Measurements from ENCODE around the gene LRP2.
"Not testable (repeated sequence)": the region's sequence is repeated elsewhere in the genome, so short reads cannot be mapped to it uniquely, and the experiment has no call there.

LRP2 gene

DNA sequence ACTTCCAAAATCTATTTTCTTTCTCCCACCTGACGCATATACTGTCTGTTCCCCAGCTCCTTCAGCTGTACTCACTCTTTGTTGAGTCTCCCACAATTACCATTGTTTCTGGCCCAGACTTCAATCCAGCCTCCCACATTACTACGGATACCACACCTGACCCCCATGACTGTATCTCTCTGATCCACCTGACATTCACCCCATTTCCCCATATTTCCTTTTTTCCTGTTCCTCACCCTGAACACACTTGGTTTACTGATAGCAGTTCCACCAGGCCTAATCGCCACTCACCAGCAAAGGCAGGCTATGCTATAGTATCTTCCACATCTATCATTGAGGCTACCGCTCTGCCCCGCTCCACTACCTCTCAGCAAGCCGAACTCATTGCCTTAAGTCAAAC, 228.1 kb downstream of the LRP2 start:
- H3K27ac ChIP-seq (ENCODE audit: low read length); H3K9me3 ChIP-seq (ENCODE audit: control insufficient read depth, low read depth, low read length); H3K36me3 ChIP-seq (ENCODE audit: control insufficient read depth, low read depth, low read length); H3K27me3 ChIP-seq (ENCODE audit: control insufficient read depth, insufficient read depth, low read length); H3K9ac ChIP-seq (ENCODE audit: low read length); H3K4me3 ChIP-seq (ENCODE audit: low read length); H3K4me1 ChIP-seq (ENCODE audit: control insufficient read depth, low read depth, low read length): not testable (repeated sequence)

DNA sequence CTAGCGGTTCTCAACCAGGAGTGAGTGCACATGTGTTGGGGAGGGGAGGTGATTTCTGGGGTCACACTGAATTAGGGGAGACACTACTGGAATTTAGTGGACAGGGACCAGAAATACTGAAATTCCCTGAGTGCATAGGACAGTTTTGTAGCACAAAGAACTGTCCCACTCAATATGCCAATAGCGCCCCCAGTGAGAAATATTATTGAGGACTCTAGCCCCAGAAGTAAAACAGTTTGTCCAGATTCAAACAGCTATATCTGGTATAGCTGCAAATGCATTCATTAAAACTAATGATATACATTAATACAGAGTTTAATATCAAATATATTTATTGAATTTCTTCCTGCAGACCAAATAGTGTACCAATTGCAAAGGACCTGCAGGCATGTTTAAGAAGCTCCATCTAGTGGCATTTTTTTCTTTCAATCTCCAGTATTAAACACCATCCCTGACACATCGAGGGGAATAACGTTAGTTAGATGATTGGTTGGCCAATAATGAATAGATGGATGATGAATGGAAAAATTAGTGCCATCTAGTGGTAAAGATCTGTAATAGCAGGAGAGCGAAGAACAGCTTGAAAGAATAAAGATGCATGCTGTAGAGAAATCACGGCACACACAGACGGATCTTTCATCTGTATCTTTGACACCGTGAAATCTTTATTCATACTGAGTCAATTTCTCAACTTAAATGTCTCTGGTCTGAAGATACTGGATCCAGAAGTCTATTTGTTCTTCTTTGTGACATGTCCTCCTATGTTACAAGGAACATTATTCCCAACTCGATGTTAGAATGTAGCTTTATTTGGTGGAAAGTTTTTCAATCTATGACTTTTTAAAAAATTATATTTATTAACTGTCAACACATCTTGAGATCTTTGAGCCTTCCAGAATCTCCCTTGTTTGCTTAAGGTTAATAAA, 230.5 kb downstream of the LRP2 start:
- H3K9me3 ChIP-seq (ENCODE audit: control insufficient read depth, low read depth, low read length) = no peaks in the 10 kb centered on the region
- no peaks in the 10 kb centered on the region for H3K27me3 ChIP-seq (ENCODE audit: control insufficient read depth, insufficient read depth, low read length)
- H3K27ac ChIP-seq (ENCODE audit: low read length) = no peak overlapping the region
- no peaks in the 10 kb centered on the region for H3K4me1 ChIP-seq (ENCODE audit: control insufficient read depth, low read depth, low read length)
- no peak overlapping the region for H3K9ac ChIP-seq (ENCODE audit: low read length)
- H3K4me3 ChIP-seq (ENCODE audit: low read length) = no peak overlapping the region
- H3K36me3 ChIP-seq (ENCODE audit: control insufficient read depth, low read depth, low read length) = no peaks in the 10 kb centered on the region

GRCh38 chr2:169129703-169130243, 232.6 kb downstream of the LRP2 start:
- no peaks in the 10 kb centered on the region for H3K9me3 ChIP-seq (ENCODE audit: control insufficient read depth, low read depth, low read length)
- no peaks in the 10 kb centered on the region for H3K4me1 ChIP-seq (ENCODE audit: control insufficient read depth, low read depth, low read length)
- H3K27ac ChIP-seq (ENCODE audit: low read length) = no peak overlapping the region
- no peaks in the 10 kb centered on the region for H3K36me3 ChIP-seq (ENCODE audit: control insufficient read depth, low read depth, low read length)
- H3K9ac ChIP-seq (ENCODE audit: low read length) = no peak overlapping the region
- H3K4me3 ChIP-seq (ENCODE audit: low read length) = no peak overlapping the region
- no peaks in the 10 kb centered on the region for H3K27me3 ChIP-seq (ENCODE audit: control insufficient read depth, insufficient read depth, low read length)

DNA sequence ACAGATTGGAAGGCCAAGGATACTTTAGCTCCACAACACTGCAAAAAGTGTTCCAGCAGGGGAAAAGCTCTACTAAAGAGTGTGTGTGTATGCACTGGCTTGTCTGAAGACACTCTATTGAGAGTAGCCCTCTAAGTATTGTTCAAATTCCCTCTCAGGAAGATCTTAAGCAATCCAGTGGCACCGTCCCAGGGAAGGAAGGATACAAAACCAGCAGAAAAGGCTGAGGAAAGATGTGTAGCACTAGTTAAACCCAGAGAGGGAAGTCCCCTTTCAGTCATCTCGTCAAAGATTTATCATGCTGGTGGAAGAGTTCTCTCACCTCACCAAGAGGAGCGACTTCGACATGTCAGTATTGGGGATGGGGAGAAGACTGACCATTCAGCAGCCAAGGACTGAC, 242.5 kb downstream of the LRP2 start:
- Histone ChIP-seq H3K27ac (ENCODE audit: low read length) (no peak overlapping the region), H3K9ac (ENCODE audit: low read length) (no peak overlapping the region), H3K36me3 (ENCODE audit: control insufficient read depth, low read depth, low read length) (no peaks in the 10 kb centered on the region), H3K4me1 (ENCODE audit: control insufficient read depth, low read depth, low read length) (no peaks in the 10 kb centered on the region), H3K27me3 (ENCODE audit: control insufficient read depth, insufficient read depth, low read length) (no peaks in the 10 kb centered on the region), H3K9me3 (ENCODE audit: control insufficient read depth, low read depth, low read length) (no peaks in the 10 kb centered on the region), H3K4me3 (ENCODE audit: low read length) (no peak overlapping the region)

DNA sequence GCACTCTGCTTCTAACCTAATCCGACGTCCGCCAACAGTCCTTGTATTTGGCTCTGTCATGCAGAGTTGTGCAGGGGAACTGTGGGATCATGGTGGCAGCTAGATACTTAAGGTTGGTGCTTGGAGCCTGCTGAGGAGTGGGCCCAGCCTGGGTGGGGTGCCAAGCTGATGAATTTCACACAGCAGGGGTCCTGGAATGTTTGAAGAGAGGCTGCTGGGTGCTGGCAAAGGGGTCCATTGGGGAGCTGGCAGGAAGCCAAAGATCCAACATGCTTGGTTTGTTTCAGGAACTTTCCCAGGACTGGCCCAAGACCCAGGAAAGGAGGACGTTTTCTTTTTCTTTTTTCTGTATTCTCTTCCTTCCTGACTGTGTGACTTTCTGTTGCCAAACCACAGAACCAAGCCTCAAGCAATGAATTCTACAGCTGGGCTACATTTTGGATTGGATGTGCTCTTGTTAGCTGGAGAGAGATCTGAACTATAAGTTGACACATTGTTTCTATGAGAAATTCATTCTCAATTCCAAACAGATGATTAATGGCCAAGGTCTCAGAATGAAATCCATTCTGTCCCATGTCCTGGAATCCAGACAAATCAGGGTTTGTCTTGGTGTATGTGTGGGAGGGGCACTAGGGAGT, 243.1 kb downstream of the LRP2 start:
- no peak overlapping the region for H3K27ac ChIP-seq (ENCODE audit: low read length)
- H3K9me3 ChIP-seq (ENCODE audit: control insufficient read depth, low read depth, low read length) = no peaks in the 10 kb centered on the region
- H3K9ac ChIP-seq (ENCODE audit: low read length) = no peak overlapping the region

GRCh38 chr2:169118060-169118459, 244.3 kb downstream of the LRP2 start:
- Histone ChIP-seq H3K4me1 (ENCODE audit: control insufficient read depth, low read depth, low read length) (no peaks in the 10 kb centered on the region), H3K4me3 (ENCODE audit: low read length) (no peak overlapping the region), H3K9me3 (ENCODE audit: control insufficient read depth, low read depth, low read length) (no peaks in the 10 kb centered on the region), H3K27ac (ENCODE audit: low read length) (no peak overlapping the region), H3K9ac (ENCODE audit: low read length) (no peak overlapping the region), H3K27me3 (ENCODE audit: control insufficient read depth, insufficient read depth, low read length) (no peaks in the 10 kb centered on the region), H3K36me3 (ENCODE audit: control insufficient read depth, low read depth, low read length) (no peaks in the 10 kb centered on the region)

More for the DNA sequence above, 243.1 kb downstream of the LRP2 start:
- Histone ChIP-seq H3K36me3 (ENCODE audit: control insufficient read depth, low read depth, low read length) (no peaks in the 10 kb centered on the region), H3K4me1 (ENCODE audit: control insufficient read depth, low read depth, low read length) (no peaks in the 10 kb centered on the region), H3K27me3 (ENCODE audit: control insufficient read depth, insufficient read depth, low read length) (no peaks in the 10 kb centered on the region), H3K4me3 (ENCODE audit: low read length) (no peak overlapping the region)

DNA sequence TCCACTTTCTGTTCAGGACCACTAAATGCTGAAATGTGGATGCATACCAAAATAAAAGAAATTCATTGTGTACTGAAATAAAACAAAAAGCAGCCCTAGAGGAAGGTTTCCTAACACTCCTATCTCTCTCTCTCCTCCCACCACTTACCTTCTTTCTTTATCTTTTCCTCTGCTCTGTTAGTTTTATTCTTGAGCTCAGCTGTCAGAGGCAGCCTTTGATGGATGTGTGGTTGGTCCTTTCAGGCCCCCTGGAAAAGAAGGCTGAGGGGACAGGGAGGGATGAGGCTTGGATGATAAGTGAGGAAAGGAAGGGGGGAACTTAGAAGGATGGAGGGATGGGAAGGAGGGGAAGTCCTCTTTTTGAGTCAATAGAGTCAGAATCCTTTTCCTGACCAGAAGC, 245.3 kb downstream of the LRP2 start:
- Histone ChIP-seq H3K36me3 (ENCODE audit: control insufficient read depth, low read depth, low read length) (no peaks in the 10 kb centered on the region), H3K9ac (ENCODE audit: low read length) (no peak overlapping the region), H3K9me3 (ENCODE audit: control insufficient read depth, low read depth, low read length) (no peaks in the 10 kb centered on the region), H3K4me1 (ENCODE audit: control insufficient read depth, low read depth, low read length) (no peaks in the 10 kb centered on the region), H3K27me3 (ENCODE audit: control insufficient read depth, insufficient read depth, low read length) (no peaks in the 10 kb centered on the region), H3K27ac (ENCODE audit: low read length) (no peak overlapping the region), H3K4me3 (ENCODE audit: low read length) (no peak overlapping the region)

GRCh38 chr2:169116327-169116726, 246.0 kb downstream of the LRP2 start:
- H3K9ac ChIP-seq (ENCODE audit: low read length) = no peak overlapping the region
- no peak overlapping the region for H3K4me3 ChIP-seq (ENCODE audit: low read length)
- H3K27ac ChIP-seq (ENCODE audit: low read length) = no peak overlapping the region
- no peaks in the 10 kb centered on the region for H3K36me3 ChIP-seq (ENCODE audit: control insufficient read depth, low read depth, low read length)
- H3K9me3 ChIP-seq (ENCODE audit: control insufficient read depth, low read depth, low read length) = no peaks in the 10 kb centered on the region
- no peaks in the 10 kb centered on the region for H3K27me3 ChIP-seq (ENCODE audit: control insufficient read depth, insufficient read depth, low read length)
- no peaks in the 10 kb centered on the region for H3K4me1 ChIP-seq (ENCODE audit: control insufficient read depth, low read depth, low read length)

- no peaks in the 10 kb centered on the region for H3K9me3 ChIP-seq (ENCODE audit: control insufficient read depth, low read depth, low read length)
- peaks cover 5% of the 10 kb centered on the region for H3K27me3 ChIP-seq (ENCODE audit: control insufficient read depth, insufficient read depth, low read length)
- no peak overlapping the region for H3K4me3 ChIP-seq (ENCODE audit: low read length)
- peaks cover 11% of the 10 kb centered on the region for H3K4me1 ChIP-seq (ENCODE audit: control insufficient read depth, low read depth, low read length)
- H3K36me3 ChIP-seq (ENCODE audit: control insufficient read depth, low read depth, low read length) = no peaks in the 10 kb centered on the region
- H3K27ac ChIP-seq (ENCODE audit: low read length) = no peak overlapping the region
- H3K9ac ChIP-seq (ENCODE audit: low read length) = no peak overlapping the region
These were observed 248.3 kb downstream of the LRP2 start for GRCh38 chr2:169114056-169114455.

GRCh38 chr2:169112841-169113240, 249.5 kb downstream of the LRP2 start:
- no peak overlapping the region for H3K27ac ChIP-seq (ENCODE audit: low read length)
- peaks cover 8% of the 10 kb centered on the region for H3K27me3 ChIP-seq (ENCODE audit: control insufficient read depth, insufficient read depth, low read length)
- no peak overlapping the region for H3K4me3 ChIP-seq (ENCODE audit: low read length)
- H3K36me3 ChIP-seq (ENCODE audit: control insufficient read depth, low read depth, low read length) = no peaks in the 10 kb centered on the region
- no peaks in the 10 kb centered on the region for H3K9me3 ChIP-seq (ENCODE audit: control insufficient read depth, low read depth, low read length)
- no peak overlapping the region for H3K9ac ChIP-seq (ENCODE audit: low read length)
- peaks cover 11% of the 10 kb centered on the region for H3K4me1 ChIP-seq (ENCODE audit: control insufficient read depth, low read depth, low read length)

DNA sequence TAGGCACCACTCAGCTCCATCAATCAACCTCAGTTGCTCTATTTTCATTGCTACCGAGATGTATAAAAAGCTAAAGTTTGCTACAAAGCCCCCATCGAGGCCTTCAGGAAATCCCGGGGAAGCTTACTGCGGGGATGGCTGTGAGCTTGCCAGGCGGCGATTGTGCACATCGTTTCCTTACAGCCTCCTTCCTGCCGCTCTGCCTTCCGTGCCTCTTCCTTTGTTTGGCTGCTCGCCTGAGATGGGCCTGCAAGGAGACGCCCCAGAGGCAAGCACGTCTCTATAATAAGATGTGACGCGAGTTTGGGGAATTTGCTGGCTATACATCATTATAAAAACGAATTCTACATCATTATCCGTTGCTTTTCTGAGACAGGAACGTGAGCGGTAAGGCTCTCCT, 251.4 kb downstream of the LRP2 start:
- Histone ChIP-seq H3K4me3 (ENCODE audit: low read length) (no peak overlapping the region), H3K27me3 (ENCODE audit: control insufficient read depth, insufficient read depth, low read length) (peaks cover 8% of the 10 kb centered on the region), H3K9ac (ENCODE audit: low read length) (no peak overlapping the region), H3K4me1 (ENCODE audit: control insufficient read depth, low read depth, low read length) (peaks cover 11% of the 10 kb centered on the region), H3K36me3 (ENCODE audit: control insufficient read depth, low read depth, low read length) (no peaks in the 10 kb centered on the region), H3K9me3 (ENCODE audit: control insufficient read depth, low read depth, low read length) (no peaks in the 10 kb centered on the region), H3K27ac (ENCODE audit: low read length) (no peak overlapping the region)

Measured in iPS-18a (cell line).